ENCODE data around the gene LRRC9. TPM values are rescaled to one million over a fixed set of nuclear protein-coding genes. Genes with fewer than 3 reads are reported as not detected.

The LRRC9 gene
- total RNA-seq, 8 experiments from 2014 or later: 0.40 to 28.3 (median 1.5) TPM; not detected in 2

DNA sequence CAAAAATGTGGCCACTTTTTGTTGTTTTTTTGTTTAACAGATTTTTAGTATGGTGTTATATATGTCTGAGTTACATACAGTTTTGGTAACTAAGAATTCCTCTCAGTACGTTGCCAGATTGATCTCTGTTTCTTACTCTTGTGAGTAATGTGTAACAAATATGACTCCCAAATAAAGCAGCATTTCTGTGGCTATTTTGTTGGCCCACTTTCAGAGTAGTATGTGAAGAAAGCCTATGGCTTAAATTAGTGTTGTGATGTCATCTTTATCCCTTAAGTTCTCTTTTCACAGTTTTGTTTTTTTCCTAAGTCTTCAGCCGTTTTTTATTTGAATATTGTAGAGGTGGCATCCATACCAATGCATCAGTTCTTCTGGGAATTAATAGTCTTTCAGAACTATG is 182.4 kb downstream of the LRRC9 start:
- no peak overlapping the region for H3K27ac ChIP-seq
- in situ Hi-C loops (cut with MboI; ENCODE audit: low pct_unique_long_range_greater_than_20kb in 2 of 9, low sequenced_read_pairs in 9 of 9, unreplicated experiment in 9 of 9): no loop called here
- H3K4me3 ChIP-seq: no peak overlapping the region
- no peak for ATAC-seq (replicated peaks in 6 of 8)
- no peaks in the 10 kb centered on the region for H3K4me1 ChIP-seq (replicated peaks in 1 of 2)
- 0 to 100% (median 74%) methylated on average over 1 to 2 of the region's 2 CpGs for WGBS, 10 experiments

DNA sequence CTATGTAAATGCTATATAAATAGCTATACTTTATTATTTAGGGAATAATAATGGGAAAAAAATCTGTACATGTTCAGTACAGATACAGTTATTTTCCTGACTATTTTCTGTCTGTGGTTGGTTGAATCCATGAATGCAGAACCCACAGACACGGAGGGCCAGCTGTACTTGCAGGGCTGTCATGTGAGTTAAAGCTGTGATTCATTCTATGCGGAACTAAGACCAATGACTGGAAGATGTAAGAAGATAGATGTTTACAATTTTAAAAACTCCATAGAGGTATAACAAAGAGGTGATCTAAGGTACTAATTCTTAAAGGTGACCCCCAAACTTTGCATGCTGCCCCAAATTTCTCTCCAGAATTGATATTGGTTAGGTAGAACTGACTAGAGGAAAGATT is 186.4 kb downstream of the LRRC9 start:
- in situ Hi-C loops (cut with MboI; ENCODE audit: low pct_unique_long_range_greater_than_20kb in 2 of 9, low sequenced_read_pairs in 9 of 9, unreplicated experiment in 9 of 9): no loop called here
- no peak overlapping the region for H3K27ac ChIP-seq
- H3K4me1 ChIP-seq (replicated peaks in 1 of 2): no peaks in the 10 kb centered on the region
- WGBS, 10 experiments: 6 to 88% (median 50%) methylated on average over 1 to 2 of the region's 2 CpGs; no CpG with 5 or more reads in 3 of the 10 experiments
- no peak overlapping the region for H3K4me3 ChIP-seq
- ATAC-seq (replicated peaks in 6 of 8): peak in 6 of 8 experiments; percentile 14 to 65 (median 50)

DNA sequence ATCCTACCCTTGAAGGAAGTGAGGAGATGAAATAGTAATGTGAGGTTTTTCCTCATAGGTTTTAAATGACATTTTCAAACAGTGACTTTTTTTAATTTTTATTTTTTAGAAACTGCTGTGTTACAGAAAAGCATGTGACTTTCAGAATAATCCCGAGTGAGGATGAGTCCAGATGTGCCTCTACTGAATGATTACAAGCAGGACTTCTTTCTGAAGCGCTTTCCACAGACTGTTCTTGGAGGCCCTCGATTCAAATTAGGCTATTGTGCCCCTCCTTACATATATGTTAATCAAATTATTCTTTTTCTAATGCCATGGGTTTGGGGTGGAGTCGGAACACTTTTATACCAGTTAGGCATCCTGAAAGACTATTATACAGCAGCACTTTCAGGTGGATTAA is 187.5 kb downstream of the LRRC9 start:
- in situ Hi-C loops (cut with MboI; ENCODE audit: low pct_unique_long_range_greater_than_20kb in 2 of 9, low sequenced_read_pairs in 9 of 9, unreplicated experiment in 9 of 9): no loop called here
- no peak overlapping the region for H3K4me3 ChIP-seq
- WGBS, 10 experiments: 7 to 100% (median 73%) methylated on average over 1 to 4 of the region's 4 CpGs; no CpG with 5 or more reads in 1 of the 10 experiments
- H3K27ac ChIP-seq: no peak overlapping the region
- H3K4me1 ChIP-seq (replicated peaks in 1 of 2): no peaks in the 10 kb centered on the region
- peak in 6 of 8 experiments; percentile 19 to 82 (median 50) for ATAC-seq (replicated peaks in 6 of 8)

DNA sequence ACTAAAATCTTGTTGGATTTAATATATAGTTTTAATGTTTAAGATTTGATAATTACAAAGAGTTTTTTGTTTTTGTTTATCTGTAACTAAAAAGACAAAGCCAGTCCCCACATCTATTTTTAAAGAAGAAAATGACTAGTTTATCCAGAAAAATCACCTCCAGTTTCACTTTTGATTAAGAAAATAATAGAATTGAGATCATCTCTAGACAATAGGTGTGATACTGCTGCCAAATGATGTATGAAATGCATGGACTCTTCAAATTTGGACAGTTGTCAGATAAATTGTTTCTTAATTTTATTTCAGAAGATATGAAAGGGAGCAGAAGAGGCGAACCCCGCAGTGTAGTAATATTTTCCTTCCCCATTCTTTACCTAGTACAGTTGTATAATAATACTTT is 191.8 kb downstream of the LRRC9 start:
- no peak overlapping the region for H3K4me3 ChIP-seq
- 83 to 100% (median 98%) methylated on average over 2 of the region's 2 CpGs for WGBS, 10 experiments
- in situ Hi-C loops (cut with MboI; ENCODE audit: low pct_unique_long_range_greater_than_20kb in 2 of 9, low sequenced_read_pairs in 9 of 9, unreplicated experiment in 9 of 9): no loop called here
- no peak for ATAC-seq (replicated peaks in 6 of 8)
- H3K27ac ChIP-seq: no peak overlapping the region
- H3K4me1 ChIP-seq (replicated peaks in 1 of 2): no peaks in the 10 kb centered on the region

Other genes with a start within 250 kb of the LRRC9 start
- 100 to 1,000 TPM in 5 of 8 experiments, 1 to 10 TPM in 1, under 1 TPM in 2; 0.17 to 384 (median 179) TPM for gene RTN1, start 49.4 kb upstream of the LRRC9 start, total RNA-seq
- gene PCNX4, start 171.8 kb downstream of the LRRC9 start, total RNA-seq: 100 to 1,000 TPM in 1 of 8 experiments, 10 to 100 TPM in 7; 48.6 to 137 (median 69.1) TPM
- gene DHRS7, start 245.3 kb downstream of the LRRC9 start, total RNA-seq: 10 to 100 TPM; 29.1 to 75.8 (median 39.5) TPM

Data from motor neuron (in vitro differentiated cells).